AG09309 (cell line): ENCODE measurements around the gene WDR73.
A peak's percentile ranks its signal among the peaks of the same experiment; 100 is the strongest.

ENCODE experiments used
- DNase-seq: peaks from one replicate; pipeline ENCODE4 v3.0.0-alpha.2; 2010; ENCODE audit warnings: low read depth
- H3K4me3 ChIP-seq: 2 replicates; pipeline ENCODE4 v1.5.1; 2011; ENCODE audit warnings: mild to moderate bottlenecking, low read depth, low read length, moderate library complexity; ENCODE audit not compliant: control insufficient read depth
- TF ChIP-seq, protein P1 (sequence below): IDR thresholded peaks from 2 replicates; pipeline ENCODE4 v1.5.1; 2011; ENCODE audit warnings: mild to moderate bottlenecking, low read depth, low read length, inconsistent platforms; ENCODE audit not compliant: insufficient read depth, control insufficient read depth; ENCODE audit errors: missing control alignments

Gene WDR73

DNA sequence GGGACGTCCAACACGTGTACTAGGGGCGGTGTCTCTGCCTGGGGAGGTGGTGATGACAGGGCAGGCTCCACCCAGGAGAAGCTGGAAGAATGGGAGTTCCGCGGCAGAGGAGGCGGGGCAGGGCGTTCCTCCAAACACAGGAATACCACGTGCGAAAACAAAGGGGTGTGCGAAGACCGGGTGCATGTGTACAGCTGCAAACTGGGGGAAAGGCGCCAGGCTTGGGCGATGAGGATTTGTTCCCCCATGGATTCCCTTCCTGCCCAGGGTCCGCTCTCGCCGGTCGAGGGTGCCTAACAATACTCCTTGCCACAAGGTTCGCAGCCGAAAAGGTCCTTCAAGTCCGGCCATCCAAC lies 53.8 kb downstream of the WDR73 start:
- peak overlapping the region; percentile 81 for H3K4me3 ChIP-seq
- TF ChIP-seq, protein P1, sequence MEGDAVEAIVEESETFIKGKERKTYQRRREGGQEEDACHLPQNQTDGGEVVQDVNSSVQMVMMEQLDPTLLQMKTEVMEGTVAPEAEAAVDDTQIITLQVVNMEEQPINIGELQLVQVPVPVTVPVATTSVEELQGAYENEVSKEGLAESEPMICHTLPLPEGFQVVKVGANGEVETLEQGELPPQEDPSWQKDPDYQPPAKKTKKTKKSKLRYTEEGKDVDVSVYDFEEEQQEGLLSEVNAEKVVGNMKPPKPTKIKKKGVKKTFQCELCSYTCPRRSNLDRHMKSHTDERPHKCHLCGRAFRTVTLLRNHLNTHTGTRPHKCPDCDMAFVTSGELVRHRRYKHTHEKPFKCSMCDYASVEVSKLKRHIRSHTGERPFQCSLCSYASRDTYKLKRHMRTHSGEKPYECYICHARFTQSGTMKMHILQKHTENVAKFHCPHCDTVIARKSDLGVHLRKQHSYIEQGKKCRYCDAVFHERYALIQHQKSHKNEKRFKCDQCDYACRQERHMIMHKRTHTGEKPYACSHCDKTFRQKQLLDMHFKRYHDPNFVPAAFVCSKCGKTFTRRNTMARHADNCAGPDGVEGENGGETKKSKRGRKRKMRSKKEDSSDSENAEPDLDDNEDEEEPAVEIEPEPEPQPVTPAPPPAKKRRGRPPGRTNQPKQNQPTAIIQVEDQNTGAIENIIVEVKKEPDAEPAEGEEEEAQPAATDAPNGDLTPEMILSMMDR = no peak
- DNase-seq = no peak

DNA sequence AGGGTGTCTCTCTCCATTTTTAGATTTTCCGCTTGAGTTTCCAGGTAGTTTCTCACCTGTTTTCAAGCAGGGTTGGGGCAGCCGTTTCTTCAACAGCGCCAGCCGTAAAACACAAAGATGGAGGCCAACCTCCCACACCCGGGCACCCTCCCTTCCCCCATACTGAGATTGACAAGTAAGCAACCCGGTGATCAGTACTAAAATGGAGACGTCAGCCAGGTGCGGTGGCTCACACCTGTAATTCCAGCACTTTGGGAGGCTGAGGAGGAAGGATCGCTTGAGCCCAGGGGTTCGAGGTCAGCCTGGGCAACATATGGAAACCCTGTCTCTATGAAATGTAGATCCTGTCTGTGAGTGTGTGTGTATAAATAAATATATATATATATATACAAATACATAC lies 54.2 kb downstream of the WDR73 start:
- peak overlapping the region; percentile 81; the same call in 1 of the 2 replicates for H3K4me3 ChIP-seq
- no peak for DNase-seq
- TF ChIP-seq, protein P1 = no peak

DNA sequence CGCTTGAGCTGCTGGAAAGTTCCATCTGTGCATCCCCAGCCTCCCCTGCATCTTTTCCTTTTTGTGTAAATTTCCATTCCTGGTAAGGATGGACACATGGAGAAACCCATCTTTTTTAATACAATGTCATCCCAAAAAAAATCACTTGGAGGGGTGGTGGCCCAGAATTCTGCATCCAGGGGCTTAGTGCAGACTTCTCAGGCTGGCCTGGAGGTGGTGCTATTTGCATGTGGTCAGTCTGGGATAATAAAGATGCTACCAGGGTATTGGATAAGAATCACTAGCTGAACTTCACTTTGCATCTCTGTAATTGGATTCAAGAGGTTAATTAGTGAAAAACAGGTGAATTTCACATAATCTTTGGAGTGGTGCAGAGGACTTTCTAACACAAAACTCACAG lies 55.1 kb downstream of the WDR73 start:
- no peak overlapping the region for H3K4me3 ChIP-seq
- no peak for DNase-seq
- TF ChIP-seq, protein P1 = peak; percentile 70

DNA sequence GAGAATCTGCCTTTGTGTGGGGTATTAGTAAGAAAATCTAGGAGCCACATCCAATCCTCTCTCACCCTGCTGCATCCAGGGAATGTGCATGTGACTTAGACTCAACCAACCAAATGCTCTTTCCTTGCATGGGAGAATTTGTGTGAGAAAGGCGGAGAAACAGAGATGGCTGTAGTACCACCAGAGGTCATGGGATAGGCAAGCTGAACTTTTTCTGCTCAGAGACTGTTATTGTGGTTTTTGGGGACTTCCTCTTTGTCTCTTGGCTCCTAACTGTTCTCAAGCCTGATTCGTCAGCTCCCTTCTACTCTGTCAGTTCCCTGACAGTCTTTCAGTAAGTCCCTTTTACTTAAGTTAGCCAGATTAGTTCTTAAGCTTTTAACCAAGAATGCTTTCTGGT lies 55.8 kb downstream of the WDR73 start:
- no peak overlapping the region for H3K4me3 ChIP-seq
- TF ChIP-seq, protein P1 = no peak
- DNase-seq = no peak

DNA sequence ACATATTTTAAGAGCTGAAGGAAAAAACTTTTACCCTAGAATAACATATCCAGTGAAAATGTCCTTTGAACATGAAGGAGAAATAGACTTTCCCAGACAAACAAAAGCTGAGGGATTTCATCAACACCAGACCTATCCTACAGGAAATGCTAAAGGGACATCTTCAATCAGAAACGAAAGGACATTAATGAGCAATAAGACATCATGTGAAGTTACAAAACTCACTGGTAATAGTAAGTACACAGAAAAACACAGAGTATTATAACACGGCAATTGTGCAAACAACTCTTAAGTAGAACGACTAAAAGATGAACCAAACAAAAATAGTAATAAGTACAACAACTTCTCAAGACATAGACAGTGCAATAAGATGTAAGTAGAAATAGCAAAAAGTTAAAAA lies 56.8 kb downstream of the WDR73 start:
- TF ChIP-seq, protein P1 = no peak
- DNase-seq = no peak
- no peak overlapping the region for H3K4me3 ChIP-seq

DNA sequence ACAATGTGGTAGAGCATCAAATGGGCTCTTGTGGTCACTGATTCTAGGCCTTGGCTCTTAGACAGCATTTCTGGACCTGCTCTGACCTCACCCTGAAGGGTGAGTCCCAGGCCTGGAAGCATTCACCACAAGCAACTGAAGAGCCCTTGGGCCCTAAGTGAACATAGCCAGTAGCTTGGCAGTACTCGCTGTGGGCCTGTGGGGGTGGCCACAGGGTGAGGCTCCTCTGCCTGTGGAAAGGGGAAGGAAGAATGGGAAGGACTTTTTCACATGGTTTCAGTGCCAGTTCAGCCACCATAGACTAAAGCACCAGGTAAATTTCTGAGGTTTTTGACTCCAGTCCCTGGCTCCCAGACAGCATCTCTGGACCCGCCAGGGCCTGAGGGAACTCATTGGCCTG lies 58.4 kb downstream of the WDR73 start:
- DNase-seq = no peak
- H3K4me3 ChIP-seq = no peak overlapping the region
- TF ChIP-seq, protein P1 = no peak
